HG02763 (cell line): ENCODE data around the gene SAFB.

ENCODE experiments used
- ATAC-seq: cut with Tn5 transposase; IDR thresholded peaks from one replicate; pipeline ENCODE4 v1.9.1; 2021; ENCODE audit warnings: mild to moderate bottlenecking, moderate library complexity; ENCODE audit not compliant: unreplicated experiment

SAFB gene

GRCh38 chr19:5622465-5623396 is at the start of gene SAFB, which contains the start of gene SAFB2:
Gene SAFB, plus strand, starts transcription at chr19:5623083. Its CDS starts 123 bp downstream, at chr19:5623206.
Gene SAFB2, minus strand, starts transcription at chr19:5622776. Its CDS starts 61 bp downstream, at chr19:5622715.
- ATAC-seq = peak; percentile 89

DNA sequence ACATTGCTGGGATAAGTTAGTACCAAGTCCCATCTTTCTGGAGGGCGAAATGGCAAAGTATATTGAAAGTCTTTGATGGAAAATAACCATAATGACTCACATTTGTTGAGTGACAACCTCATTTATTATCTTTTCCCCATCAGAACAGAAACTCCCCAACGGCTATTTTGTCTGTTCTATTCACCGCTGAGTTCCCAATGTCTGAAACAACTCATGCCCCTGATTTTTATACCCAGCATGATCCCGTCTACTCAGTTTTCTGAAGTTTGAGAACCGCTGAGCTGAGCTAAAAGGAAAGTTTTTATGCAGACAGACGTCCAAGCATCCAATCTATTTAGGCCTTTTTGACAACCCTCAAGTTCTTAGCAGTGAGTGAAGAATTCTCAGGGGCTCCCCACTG is 47.3 kb upstream of the SAFB start:
- ATAC-seq = no peak

GRCh38 chr19:5578097-5578846 is 44.6 kb upstream of the SAFB start:
- ATAC-seq = no peak

DNA sequence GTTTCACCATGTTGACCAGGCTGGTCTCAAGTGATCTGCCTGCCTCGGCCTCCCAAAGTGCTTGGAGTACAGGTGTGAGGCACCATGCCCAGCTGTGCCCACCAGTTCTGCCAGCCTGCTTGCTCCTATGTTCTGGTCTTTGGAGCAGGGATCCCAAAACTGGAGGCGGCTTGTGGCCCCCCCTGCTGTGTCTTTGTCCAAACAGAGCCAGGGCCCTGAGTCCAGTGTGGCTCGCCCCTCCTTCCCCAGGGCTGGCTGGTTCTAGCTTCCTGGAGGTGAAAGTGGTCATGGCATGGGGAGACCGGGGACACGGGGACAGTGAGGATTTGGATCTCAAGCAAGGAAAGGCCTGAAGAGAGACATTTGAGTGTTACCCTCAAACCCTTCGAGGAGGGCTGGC is 43.6 kb upstream of the SAFB start:
- ATAC-seq = no peak

- ATAC-seq = no peak
Measured at GRCh38 chr19:5579697-5580096, 43.2 kb upstream of the SAFB start.

DNA sequence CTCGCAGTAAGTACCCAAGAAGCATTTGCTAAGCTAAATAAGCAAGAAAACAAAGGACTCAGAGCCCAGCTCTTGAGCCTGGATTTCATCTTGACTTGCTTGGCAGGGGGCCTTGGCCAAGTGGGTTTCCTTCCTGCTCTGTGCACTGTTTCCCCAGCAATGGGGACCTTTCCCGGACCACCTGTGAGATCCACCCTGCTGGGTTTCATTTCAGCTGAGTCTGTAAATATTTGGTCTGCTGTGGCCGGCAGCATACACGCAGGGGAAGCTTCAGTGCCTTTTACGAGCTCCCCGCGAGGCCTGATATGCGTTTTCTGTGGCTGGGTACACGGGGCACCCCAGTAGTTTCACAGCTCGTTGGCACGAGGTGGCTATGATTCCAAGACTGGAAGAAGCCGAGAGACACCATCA is 42.7 kb upstream of the SAFB start:
- no peak for ATAC-seq

DNA sequence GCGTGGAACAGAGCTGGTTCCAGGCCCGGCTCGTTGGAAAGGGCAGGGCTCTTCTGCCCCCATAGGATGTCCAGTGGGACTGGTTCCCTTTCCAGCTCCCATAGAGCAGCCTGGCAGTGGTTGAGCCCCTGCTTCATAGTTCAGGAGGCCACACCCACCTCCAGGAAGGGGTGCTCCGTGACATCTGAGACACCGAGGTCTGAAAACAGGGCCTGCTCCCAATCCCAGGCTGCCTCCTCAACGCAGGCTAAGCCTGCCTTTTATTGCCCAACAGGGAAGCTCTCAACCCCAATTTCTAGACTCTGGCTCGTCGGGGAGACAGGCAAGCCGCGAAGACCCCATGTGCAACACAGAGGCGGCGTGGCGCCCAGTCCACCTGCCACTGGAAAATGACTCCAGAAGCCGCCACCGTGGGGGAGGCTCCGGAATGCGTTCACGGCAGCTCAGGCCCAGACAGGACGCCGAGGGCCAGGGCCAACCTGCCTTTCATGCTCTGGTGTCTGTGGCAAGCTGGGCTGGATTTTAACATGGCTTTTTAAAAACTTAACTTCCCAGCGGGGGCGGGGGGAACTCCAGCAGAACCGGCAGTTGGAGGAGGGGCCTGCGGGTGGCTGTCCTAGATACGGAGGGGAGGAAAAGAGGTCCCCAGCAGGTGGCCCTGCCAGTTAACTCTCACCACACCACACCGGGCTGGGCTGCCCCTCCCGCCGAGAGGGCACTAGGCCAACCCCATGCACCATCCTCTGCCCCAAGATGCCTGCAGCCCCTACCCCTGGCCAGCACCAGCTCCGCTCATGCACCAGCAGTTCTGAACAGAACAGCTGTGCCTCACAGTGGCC is 37.2 kb upstream of the SAFB start:
- ATAC-seq = no peak

DNA sequence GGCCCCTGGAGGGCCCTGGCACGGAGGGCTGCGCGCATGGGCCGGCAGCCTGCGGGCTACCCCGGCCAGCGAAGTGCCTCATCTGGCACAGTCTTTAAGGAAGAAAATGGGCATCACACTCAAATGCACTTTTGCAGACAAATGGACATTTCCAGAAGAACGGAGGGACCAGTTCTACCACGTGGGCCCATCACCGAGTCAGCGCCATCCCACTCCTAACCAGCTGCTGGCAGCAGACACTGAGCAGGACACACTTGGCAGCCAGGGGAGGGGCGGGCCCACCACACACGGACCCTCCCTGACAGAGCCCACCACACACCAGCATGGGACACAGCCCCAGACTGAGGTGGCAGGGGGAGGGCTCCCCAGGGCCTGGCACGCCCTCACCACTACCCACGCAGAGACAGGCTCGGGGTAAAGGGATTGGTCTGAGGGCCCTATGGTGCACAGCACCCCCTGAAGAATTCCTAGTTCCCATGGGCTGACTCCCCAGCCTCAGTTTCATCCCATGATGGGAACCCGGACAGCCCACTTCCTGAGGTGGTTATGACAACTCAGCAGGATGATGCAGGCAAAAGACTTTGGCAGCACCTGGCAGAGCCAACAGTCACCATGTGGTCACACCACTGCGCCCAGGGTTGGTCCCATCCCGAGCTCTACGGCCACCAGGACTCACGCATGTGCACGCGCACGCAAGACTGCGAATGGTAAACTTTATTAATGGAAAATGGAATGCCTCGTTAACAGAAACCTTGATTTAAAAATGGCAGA is 36.4 kb upstream of the SAFB start:
- ATAC-seq = no peak

GRCh38 chr19:5587071-5587455 is 35.8 kb upstream of the SAFB start:
- no peak for ATAC-seq

- no peak for ATAC-seq
Measured at GRCh38 chr19:5587661-5588060, 35.2 kb upstream of the SAFB start.

DNA sequence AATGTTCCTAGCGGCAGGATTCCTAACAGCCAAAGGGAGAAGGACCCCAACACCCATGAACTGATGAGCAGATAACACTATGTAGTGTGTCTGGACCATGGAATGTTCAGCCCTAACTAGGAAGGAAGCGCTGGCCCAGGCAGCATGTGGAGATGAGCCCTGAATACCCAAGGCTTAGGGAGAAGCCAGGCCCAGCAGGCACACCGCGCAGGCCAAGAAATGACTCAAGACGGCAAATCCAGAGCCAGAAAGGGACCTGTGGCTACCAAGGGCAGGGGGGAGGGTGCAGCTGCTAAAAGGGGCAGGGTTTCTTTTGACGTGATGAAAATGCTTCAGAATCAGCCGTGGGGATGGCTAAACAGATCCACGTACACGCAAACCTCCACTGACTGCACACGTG is 34.4 kb upstream of the SAFB start:
- ATAC-seq = no peak

DNA sequence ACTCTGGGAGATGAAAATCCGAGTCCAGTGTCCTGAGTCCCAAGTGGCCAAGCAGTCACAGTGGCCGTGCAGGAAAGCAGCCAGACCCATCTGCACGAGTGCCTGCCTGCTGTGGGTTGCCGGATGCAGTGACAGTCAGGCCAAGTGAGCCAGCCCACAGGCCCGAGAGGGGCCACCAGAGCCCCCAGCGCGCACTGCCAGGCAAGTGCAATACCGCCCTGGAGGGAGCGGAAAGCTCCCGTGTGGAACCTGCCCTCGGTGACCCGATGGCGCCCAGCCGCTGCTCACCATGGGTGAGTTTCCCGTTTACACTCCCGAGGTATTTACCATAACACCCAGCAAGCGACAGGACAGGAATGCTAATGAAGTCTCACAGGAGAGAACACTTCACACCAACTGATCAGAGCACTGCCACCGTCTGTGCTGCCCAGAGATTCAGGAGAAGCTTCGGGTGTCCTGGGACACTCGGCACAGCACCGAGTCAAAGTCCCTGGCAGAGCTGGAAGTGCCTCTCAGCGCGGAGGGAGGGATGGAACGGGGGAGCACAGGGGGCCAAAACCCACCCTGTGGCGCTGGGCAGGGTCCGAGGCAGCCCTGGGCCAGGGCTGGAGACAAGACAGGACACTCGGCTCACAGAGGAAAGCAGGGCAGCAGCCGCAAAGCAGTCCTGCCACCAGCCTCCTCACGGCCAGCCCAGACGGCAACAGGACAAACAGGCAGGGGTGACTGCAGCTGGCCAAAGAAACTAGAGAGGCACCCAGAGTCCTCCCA is 33.8 kb upstream of the SAFB start:
- ATAC-seq = no peak

GRCh38 chr19:5590151-5590864 is 32.6 kb upstream of the SAFB start:
- ATAC-seq = no peak

DNA sequence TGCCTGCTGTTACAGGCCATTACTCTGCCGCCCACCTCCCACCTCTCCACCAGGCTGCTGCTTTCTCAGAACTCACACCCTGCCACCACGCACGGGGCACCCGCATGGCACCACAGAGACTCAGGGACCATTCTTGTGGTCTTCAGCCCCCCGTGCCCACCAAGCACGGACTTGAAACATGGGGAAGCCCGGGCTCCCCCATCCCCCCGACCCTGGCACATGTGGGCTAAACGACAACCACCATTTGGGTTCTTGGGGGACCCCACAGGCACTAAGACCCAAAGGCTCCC is 32.1 kb upstream of the SAFB start:
- ATAC-seq = no peak

DNA sequence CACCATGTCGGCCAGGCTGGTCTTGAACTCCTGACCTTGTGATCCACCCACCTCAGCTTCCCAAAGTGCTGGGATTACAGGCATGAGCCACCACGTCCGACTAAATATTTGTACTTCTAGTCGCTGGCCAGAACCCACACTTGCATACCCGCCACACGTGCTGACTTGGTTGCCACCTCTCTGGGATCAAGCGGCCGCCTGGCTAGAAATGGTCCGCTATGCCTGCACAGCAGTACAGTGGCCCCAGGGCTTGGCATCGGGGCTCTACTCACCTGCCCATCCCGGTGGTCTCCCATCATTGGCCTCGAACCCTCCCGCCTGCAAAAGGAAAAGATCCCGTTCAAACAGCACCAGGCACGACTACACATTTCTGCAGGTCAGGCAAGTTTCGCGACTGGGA is 31.4 kb upstream of the SAFB start:
- ATAC-seq = no peak

GRCh38 chr19:5592531-5593342 is 30.1 kb upstream of the SAFB start:
- ATAC-seq = no peak

DNA sequence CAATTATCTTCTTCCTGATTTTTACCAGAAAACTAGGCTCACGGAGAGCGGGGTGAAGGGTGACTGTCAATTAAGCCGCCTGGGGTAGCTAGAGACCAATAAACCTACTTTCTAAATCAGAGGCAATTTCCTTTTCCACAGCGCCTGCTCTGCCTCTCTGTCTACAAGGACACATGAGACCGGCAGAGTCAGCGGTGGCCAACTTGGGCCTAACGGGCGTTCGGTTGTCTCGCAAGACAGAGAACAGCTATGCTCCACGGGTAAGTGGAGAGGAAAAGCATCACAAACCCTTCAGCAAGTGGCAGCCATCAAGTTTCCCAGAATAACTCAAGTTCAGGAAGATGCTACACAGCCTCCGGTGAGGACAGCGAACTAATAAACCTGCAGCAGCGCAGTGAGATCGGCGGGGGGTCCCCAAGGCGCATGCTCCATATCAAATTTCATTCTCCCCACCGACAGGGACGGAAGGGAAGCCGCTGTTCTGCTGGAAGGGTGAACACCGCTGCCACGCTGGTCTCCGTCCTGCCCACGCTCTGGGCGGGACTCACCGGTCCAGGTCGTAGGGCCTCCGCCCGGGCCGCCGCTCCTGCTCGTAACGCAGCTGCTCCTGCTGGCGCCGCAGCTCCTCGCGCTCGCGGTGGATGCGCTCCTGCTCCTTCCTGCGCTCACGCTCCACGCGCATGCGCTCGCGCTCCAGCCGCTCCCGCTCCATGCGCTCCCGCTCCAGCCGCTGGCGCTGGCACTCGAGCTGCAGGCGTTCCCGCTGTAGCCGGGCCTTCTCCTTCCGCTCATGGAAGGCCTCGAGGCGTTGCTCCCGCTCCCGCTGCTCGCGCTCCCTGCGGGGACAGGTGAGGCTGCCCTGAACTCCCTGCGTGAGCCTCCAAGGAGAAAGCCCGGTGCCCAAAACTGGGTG is 29.3 kb upstream of the SAFB start:
- no peak for ATAC-seq
